Thymus (tissue), 11 donors: ENCODE measurements around the gene RNF13. TPM values are rescaled to one million over a fixed set of nuclear protein-coding genes. Genes with fewer than 3 reads are reported as not detected.
A peak's percentile ranks its signal among the peaks of the same experiment; 100 is the strongest.

ENCODE experiments used
- DNase-seq, 9 donors: peaks; one replicate each; pipeline ENCODE4 v3.0.0-alpha.2; 2013; ENCODE audit warnings: low spot score in 9 of 9, low read depth in 6 of 9, missing footprints in 1 of 9
- H3K27ac ChIP-seq, 2 donors: one replicate each; pipeline ENCODE4 v1.5.1; 2013; ENCODE audit warnings: control low read depth in 1 of 2, low read depth in 1 of 2, low read length in 1 of 2, mild to moderate bottlenecking in 1 of 2, moderate library complexity in 1 of 2
- H3K27me3 ChIP-seq, 2 donors: one replicate each; pipeline ENCODE4 v1.5.1; 2013; ENCODE audit warnings: low read length in 1 of 2; ENCODE audit not compliant: control insufficient read depth in 2 of 2, insufficient read depth in 1 of 2
- H3K36me3 ChIP-seq, 2 donors: one replicate each; pipeline ENCODE4 v1.5.1; 2013; ENCODE audit warnings: low read length in 1 of 2, mild to moderate bottlenecking in 1 of 2, moderate library complexity in 1 of 2; ENCODE audit not compliant: control insufficient read depth in 2 of 2, insufficient read depth in 2 of 2
- H3K4me1 ChIP-seq, 2 donors: one replicate each; pipeline ENCODE4 v1.5.1; 2013; ENCODE audit warnings: low read length in 2 of 2; ENCODE audit not compliant: control insufficient read depth in 2 of 2, insufficient read depth in 2 of 2
- H3K4me3 ChIP-seq, 2 donors: one replicate each; pipeline ENCODE4 v1.5.1; 2013; ENCODE audit warnings: low read length in 2 of 2, control low read depth in 1 of 2, mild to moderate bottlenecking in 1 of 2
- H3K9me3 ChIP-seq, 2 donors: one replicate each; pipeline ENCODE4 v1.5.1; 2013; ENCODE audit warnings: low read length in 1 of 2, mild to moderate bottlenecking in 1 of 2; ENCODE audit not compliant: control insufficient read depth in 2 of 2, insufficient read depth in 1 of 2
- WGBS: extraction: QIAGEN DNeasy Blood & Tissue Kit; methylation state at CpG from one replicate; pipeline ENCODE4 v1.1.7; 2013; 5-methylcytosine and 5-hydroxymethylcytosine counted together
- polyA plus RNA-seq: library from polyadenylated mRNA; stranded (reverse); fragments of 200-250 nt; gene quantifications from one replicate; pipeline ENCODE4 v1.2.3, GENCODE V29; 2013
- total RNA-seq: library from RNA; stranded (reverse); fragments of 120-200 nt; gene quantifications from one replicate; pipeline ENCODE4 v1.2.4, GENCODE V29; 2013
- donor health status: healthy.

Gene RNF13
- total and polyA plus RNA-seq, 2 donors: 53.3 to 57.2 TPM

DNA sequence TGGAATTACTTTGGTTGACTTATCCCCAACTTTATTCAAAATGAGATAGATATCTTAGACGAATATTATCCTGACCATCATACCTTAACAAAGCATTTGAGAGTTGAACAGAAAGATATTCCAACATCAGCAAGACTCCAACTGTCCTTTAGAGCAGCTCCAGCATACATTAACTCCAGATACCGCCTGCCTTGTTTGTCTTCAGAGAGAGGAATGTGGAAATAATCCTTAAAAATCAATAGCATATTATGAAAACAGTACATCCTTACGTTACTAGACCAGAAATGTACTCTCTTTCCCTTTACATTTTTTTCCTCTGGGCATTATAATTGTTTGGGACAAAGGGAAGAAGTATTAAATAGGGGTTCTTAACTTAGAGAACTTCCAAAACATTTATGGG is 22.3 kb upstream of the RNF13 start:
- H3K9me3 ChIP-seq: no peaks in the 10 kb centered on the region
- WGBS: 96% methylated on average over 3 of the region's 3 CpGs
- H3K27me3 ChIP-seq: no peaks in the 10 kb centered on the region
- H3K27ac ChIP-seq: no peak overlapping the region
- H3K36me3 ChIP-seq: no peaks in the 10 kb centered on the region
- H3K4me1 ChIP-seq: no peaks in the 10 kb centered on the region
- no peak overlapping the region for H3K4me3 ChIP-seq
- DNase-seq: no peak

DNA sequence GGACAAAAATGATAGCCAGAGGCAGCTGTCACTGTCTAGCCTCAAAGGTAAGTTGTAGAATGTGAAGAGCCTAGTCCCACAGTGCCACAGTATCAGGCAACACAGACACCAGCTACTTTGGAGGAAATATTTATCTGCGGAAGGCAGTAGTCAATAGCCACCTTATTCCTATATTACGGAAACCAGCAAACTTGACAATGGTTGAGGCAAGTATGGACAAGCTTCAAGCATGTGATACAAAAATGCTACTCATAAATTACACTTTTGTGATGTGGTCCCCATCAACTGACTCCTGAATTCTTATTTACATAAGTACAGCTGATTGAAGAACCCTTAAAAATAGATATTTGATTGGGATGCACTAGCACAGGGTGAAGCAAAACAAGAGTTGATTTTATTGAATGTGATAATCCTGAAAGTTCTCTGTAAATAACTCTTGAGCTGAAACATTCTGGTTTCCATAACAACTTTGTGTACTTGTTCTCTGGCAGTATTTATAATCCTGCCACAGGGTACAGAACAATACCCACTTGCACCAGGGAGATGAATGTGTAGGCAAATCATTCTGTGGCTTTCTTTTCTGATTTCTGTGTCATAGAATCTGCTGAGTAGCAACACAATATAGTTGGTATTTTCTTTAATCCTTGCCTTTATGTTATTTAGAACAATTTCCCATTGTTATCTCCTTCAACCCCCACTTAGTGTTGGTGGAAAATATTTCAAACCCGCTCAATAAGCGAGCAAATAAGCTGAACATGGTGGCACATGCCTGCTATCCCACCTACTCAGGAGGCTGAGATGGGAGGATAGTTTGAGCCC is 20.4 kb upstream of the RNF13 start, which contains the start of gene ANKUB1:
Gene ANKUB1, minus strand, starts transcription at position 103 of the 819 bp plus-strand sequence. CDS start 188 bp downstream, outside the sequence.
- Histone ChIP-seq H3K4me1 (no peaks in the 10 kb centered on the region), H3K9me3 (no peaks in the 10 kb centered on the region), H3K27me3 (no peaks in the 10 kb centered on the region), H3K36me3 (no peaks in the 10 kb centered on the region), H3K4me3 (no peak within 1 kb of the TSS), H3K27ac (no peak within 1 kb of the TSS)
- WGBS: 95% methylated on average over 4 of the region's 4 CpGs
- no peak for DNase-seq

DNA sequence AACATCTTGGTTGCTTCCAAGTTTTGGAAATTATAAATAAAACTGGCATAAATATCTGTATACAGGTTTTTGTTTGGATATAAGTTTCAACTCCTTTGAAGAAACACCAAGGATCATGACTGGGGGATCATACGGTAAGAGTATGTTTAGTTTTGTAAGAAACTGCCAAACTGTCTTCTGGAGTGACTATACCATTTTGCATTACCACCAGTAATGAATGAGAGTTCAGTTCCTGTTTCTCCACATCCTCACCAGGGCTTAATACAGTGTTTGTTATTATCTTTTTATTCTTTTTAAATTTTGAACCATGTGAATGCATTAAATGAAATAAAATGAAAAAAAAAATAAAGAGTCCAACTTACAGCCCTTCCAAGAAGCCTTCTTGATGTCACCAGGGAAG is 17.0 kb upstream of the RNF13 start:
- no peak for DNase-seq
- Histone ChIP-seq H3K27ac (no peak overlapping the region), H3K4me3 (no peak overlapping the region), H3K9me3 (no peaks in the 10 kb centered on the region), H3K4me1 (no peaks in the 10 kb centered on the region), H3K27me3 (no peaks in the 10 kb centered on the region), H3K36me3 (no peaks in the 10 kb centered on the region)
- 88% methylated on average over 1 of the region's 1 CpG for WGBS

DNA sequence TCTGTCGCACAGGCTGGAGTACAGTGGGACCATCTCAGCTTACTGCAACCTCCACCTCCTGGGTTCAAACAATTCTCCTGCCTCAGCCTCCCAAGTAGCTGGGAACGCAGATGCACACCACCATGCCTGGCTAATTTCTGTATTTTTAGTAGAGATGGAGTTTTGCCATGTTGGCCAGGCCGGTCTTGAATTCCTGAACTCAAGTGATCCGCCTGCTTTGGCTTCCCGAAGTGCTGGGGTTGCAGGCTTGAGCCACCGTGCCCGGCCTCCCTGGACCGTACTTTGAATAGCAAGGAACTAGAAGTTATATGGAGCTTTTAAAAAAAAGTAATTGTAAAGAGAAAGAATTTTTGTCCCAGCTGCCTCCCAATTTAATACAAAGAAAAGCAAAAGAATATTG is 12.3 kb upstream of the RNF13 start:
- no peaks in the 10 kb centered on the region for H3K27me3 ChIP-seq
- no peak overlapping the region for H3K27ac ChIP-seq
- no peaks in the 10 kb centered on the region for H3K9me3 ChIP-seq
- H3K4me1 ChIP-seq: no peaks in the 10 kb centered on the region
- no peak for DNase-seq
- no peaks in the 10 kb centered on the region for H3K36me3 ChIP-seq
- WGBS: 96% methylated on average over 8 of the region's 8 CpGs
- H3K4me3 ChIP-seq: no peak overlapping the region

DNA sequence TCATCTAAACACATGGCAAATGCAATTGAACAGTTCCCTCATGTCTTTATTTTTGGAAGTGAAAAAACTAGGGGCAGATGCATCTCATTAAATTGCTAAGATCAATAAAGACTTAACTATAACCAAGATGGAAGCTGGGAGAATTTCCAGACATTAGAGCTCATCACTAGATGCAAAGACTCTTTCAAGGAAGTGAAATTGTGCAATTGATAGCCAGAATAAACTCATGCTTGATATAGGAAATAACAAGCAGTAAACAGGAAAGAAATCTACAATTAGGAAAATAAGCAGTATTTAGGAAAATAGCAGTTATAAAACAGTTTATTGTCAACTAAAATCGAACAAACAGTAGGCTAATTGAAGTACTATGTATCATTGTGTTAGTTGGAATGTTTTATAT is 11.8 kb upstream of the RNF13 start:
- H3K27me3 ChIP-seq: no peaks in the 10 kb centered on the region
- no peak overlapping the region for H3K27ac ChIP-seq
- 88% methylated on average over 1 of the region's 1 CpG for WGBS
- H3K4me1 ChIP-seq: no peaks in the 10 kb centered on the region
- H3K4me3 ChIP-seq: no peak overlapping the region
- no peaks in the 10 kb centered on the region for H3K9me3 ChIP-seq
- H3K36me3 ChIP-seq: no peaks in the 10 kb centered on the region
- DNase-seq: no peak

DNA sequence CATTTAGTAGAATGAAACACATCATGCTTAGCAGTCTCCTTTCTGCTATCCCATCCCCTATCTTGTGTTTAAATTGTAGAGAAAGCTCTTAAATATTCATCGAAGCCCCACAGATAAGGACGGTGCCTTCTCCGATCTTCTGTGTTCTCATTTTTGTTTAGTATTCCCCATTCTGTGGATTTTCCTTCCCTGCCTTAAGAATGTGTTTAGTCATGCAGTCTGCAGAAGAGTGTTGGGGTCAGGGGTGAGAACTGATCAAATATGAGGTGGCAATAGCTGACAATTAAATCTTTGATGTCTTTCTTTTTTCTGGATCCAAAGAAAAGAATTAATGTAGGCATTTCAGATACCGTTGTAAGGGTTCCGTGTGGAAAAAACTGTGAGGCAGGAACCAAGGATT is 11.4 kb upstream of the RNF13 start:
- H3K27me3 ChIP-seq: no peaks in the 10 kb centered on the region
- DNase-seq: no peak
- H3K4me3 ChIP-seq: no peak overlapping the region
- WGBS: 77% methylated on average over 5 of the region's 5 CpGs
- no peaks in the 10 kb centered on the region for H3K9me3 ChIP-seq
- H3K36me3 ChIP-seq: no peaks in the 10 kb centered on the region
- H3K27ac ChIP-seq: no peak overlapping the region
- no peaks in the 10 kb centered on the region for H3K4me1 ChIP-seq

DNA sequence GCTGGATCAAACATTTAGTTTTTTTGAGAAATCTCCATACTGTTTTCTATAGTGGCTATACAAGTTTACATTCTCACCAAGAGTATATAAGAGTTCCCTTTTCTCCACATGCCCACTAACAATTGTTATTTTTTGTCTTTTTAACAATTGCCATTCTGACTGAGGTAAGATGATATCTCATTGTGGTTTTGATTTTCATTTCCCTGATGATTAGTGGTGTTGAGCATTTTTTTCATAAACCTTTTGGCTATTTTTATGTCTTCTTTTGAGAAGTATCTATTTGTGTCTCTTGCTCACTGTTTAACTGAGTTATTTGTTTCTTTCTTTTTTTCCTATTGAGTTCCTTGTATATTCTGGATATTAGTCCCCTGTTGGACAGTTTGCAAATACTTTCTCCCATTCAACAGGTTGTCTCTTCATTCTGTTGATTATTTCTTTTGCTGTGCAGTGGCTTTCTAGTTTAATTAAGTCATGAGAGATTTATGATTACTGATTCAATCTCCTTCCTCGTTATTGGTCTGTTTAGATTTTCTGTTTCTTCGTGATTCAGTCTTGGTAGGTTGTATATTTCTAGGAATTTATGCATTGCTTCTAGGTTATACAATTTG is 6.7 kb upstream of the RNF13 start:
- WGBS: 41% methylated on average over 2 of the region's 2 CpGs
- no peaks in the 10 kb centered on the region for H3K27me3 ChIP-seq

DNA sequence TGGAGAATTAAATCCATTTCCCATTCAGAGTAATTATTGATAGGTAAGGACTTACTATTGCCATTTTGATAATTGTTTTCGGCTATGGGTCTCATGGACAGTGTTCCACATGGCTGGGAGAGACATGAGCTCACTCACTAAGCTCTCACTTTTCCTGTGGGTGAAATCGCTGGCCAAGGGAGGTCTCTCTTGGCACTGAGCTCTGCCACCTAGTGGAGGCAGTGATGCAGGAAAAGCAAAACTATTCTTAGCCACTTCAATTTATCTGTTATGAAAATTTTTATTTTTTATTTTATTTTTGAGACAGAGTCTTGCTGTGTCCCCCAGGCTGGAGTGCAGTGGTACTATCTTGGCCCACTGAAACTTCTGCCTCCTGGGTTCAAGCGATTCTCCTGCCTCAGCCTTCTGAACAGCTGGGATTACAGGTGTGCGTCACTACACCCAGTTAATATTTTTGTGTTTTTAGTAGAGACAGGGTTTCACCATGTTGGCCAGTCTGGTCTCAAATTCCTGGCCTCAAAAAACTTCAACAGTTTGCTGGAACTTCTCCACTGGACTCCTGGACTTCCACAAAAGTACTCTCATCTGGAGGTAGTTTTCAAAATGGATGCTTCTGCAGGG is 4.7 kb upstream of the RNF13 start:
- no peak overlapping the region for H3K4me3 ChIP-seq
- WGBS: 30% methylated on average over 4 of the region's 4 CpGs
- peaks cover 0 to 3% of the 10 kb centered on the region in 2 donors for H3K9me3 ChIP-seq
- DNase-seq: peak in 7 of 9 donors; percentile 8 to 64 (median 31)
- no peak overlapping the region for H3K27ac ChIP-seq
- no peaks in the 10 kb centered on the region for H3K36me3 ChIP-seq
- peaks cover 3 to 4% of the 10 kb centered on the region in 2 donors for H3K4me1 ChIP-seq
- H3K27me3 ChIP-seq: no peaks in the 10 kb centered on the region

More for the DNA sequence above, 6.7 kb upstream of the RNF13 start:
- no peak for DNase-seq
- Histone ChIP-seq H3K9me3 (no peaks in the 10 kb centered on the region), H3K4me3 (no peak overlapping the region), H3K4me1 (no peaks in the 10 kb centered on the region), H3K27ac (no peak overlapping the region), H3K36me3 (no peaks in the 10 kb centered on the region)

DNA sequence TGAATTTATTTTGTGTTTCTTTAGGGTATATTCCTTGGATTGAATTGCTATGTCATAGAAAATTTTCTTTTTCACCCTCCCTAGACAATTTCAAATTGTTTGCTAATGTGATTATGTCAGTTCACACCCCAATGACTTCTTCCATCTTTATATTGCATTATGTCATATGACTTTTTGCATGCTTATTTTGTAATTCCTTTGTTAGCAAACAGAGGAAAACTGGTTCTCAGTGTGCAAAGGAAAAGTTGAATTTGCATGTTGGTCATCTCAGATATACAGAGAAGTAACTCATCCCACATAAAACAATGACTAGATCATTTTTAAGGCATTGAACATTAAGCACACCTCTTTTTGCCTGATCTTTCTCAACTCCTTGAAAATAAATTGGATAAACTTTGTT is 3.3 kb upstream of the RNF13 start:
- no peak for DNase-seq
- Histone ChIP-seq H3K9me3 (peaks cover 0 to 3% of the 10 kb centered on the region in 2 donors), H3K36me3 (no peaks in the 10 kb centered on the region), H3K4me1 (peaks cover 4 to 6% of the 10 kb centered on the region in 2 donors), H3K4me3 (no peak overlapping the region), H3K27ac (no peak overlapping the region), H3K27me3 (no peaks in the 10 kb centered on the region)
